Stimulated activated CD4-positive, alpha-beta T cell treated with anti-CD3 and anti-CD28 coated beads, TNF-alpha, amount 100 ng/mL, for 4 hours (primary cell): Measurements from ENCODE around the gene OR2W3.

ENCODE experiments used
- DNase-seq, 3 experiments: peaks; one replicate each; pipeline ENCODE4 v3.0.0-alpha.2; 2020; ENCODE audit warnings: low read depth in 3 of 3

Gene OR2W3

GRCh38 chr1:247919952-247920351 lies 24.6 kb downstream of the OR2W3 start, which contains the start of gene OR2T8:
TSS of gene OR2T8 (plus strand) at chr1:247920252. CDS start at chr1:247921018, 766 bp downstream.
- DNase-seq: no peak

- DNase-seq: no peak
Measured at GRCh38 chr1:247923941-247924340, 28.6 kb downstream of the OR2W3 start.

GRCh38 chr1:247924868-247925267 lies 29.5 kb downstream of the OR2W3 start, which contains the start of gene OR2AJ1:
TSS of gene OR2AJ1 (plus strand) at chr1:247924889. CDS start at chr1:247933769, 8,880 bp downstream.
- no peak for DNase-seq

GRCh38 chr1:247933989-247934388 lies 38.6 kb downstream of the OR2W3 start:
- no peak for DNase-seq

GRCh38 chr1:247935781-247936180 lies 40.4 kb downstream of the OR2W3 start:
- no peak for DNase-seq

- no peak for DNase-seq
Measured at GRCh38 chr1:247936415-247936814, 41.0 kb downstream of the OR2W3 start.

- peak; percentile 18 to 86 (median 85) for DNase-seq
Measured at GRCh38 chr1:247936965-247937734, 41.8 kb downstream of the OR2W3 start.

GRCh38 chr1:247942624-247943023 lies 47.2 kb downstream of the OR2W3 start:
- no peak for DNase-seq
